Endodermal cell (in vitro differentiated cells): ENCODE results near the gene MBLAC1. TPM values are rescaled to one million over a fixed set of nuclear protein-coding genes. Genes with fewer than 3 reads are reported as not detected.

ENCODE experiments used
- DNase-seq: peaks from one replicate; pipeline ENCODE4 v3.0.0-alpha.2; 2017
- H3K27ac ChIP-seq: 2 replicates; pipeline ENCODE4 v1.5.1; 2013; ENCODE audit warnings: mild to moderate bottlenecking, low read depth, low read length, moderate library complexity
- H3K27me3 ChIP-seq: 2 replicates; pipeline ENCODE4 v1.6.1; 2013; ENCODE audit warnings: mild to moderate bottlenecking, low read length, moderate library complexity; ENCODE audit not compliant: insufficient read depth, control insufficient read depth, poor library complexity, severe bottlenecking
- H3K36me3 ChIP-seq: 2 replicates; pipeline ENCODE4 v1.7.0; 2013; ENCODE audit warnings: mild to moderate bottlenecking, low read length, moderate library complexity; ENCODE audit not compliant: control insufficient read depth, insufficient read depth
- H3K4me1 ChIP-seq: one replicate; pipeline ENCODE4 v1.7.0; 2013; ENCODE audit warnings: low read length; ENCODE audit not compliant: control insufficient read depth, insufficient read depth
- H3K4me3 ChIP-seq: 2 replicates; pipeline ENCODE4 v1.5.1; 2013; ENCODE audit warnings: mild to moderate bottlenecking, low read length, moderate library complexity
- H3K9ac ChIP-seq: 2 replicates; pipeline ENCODE4 v1.6.1; 2013; ENCODE audit warnings: mild to moderate bottlenecking, low read length, moderate library complexity; ENCODE audit not compliant: poor library complexity, severe bottlenecking; ENCODE audit errors: extremely low read depth
- H3K9me3 ChIP-seq: 2 replicates; pipeline ENCODE4 v1.6.1; 2013; ENCODE audit warnings: mild to moderate bottlenecking, low read length, moderate library complexity; ENCODE audit not compliant: control insufficient read depth
- H3K27ac Mint-ChIP-seq: 2 replicates; pipeline ENCODE4 v1.8.0; 2020; ENCODE audit warnings: mixed read lengths
- H3K27me3 Mint-ChIP-seq: 2 replicates; pipeline ENCODE4 v1.8.0; 2021; ENCODE audit warnings: mild to moderate bottlenecking, mixed read lengths; ENCODE audit not compliant: insufficient read depth
- H3K36me3 Mint-ChIP-seq: 2 replicates; pipeline ENCODE4 v1.8.0; 2020; ENCODE audit warnings: low read depth, mixed read lengths
- H3K4me1 Mint-ChIP-seq: 2 replicates; pipeline ENCODE4 v1.8.0; 2020; ENCODE audit warnings: mixed read lengths
- H3K4me3 Mint-ChIP-seq: 2 replicates; pipeline ENCODE4 v1.8.0; 2020; ENCODE audit warnings: mild to moderate bottlenecking, moderate library complexity, mixed read lengths
- H3K9me3 Mint-ChIP-seq: 2 replicates; pipeline ENCODE4 v1.8.0; 2020; ENCODE audit warnings: mild to moderate bottlenecking, mixed read lengths
- CTCF ChIP-seq: fragments of 200-600 bp; sonication (generic); conservative IDR thresholded peaks from 2 replicates; pipeline ENCODE4 v1.5.0; 2021; ENCODE audit warnings: antibody characterized with exemption, mild to moderate bottlenecking
- WGBS, 2 experiments: methylation state at CpG; one replicate each; pipeline versions ENCODE4 v1.1.5 to v1.1.7; 2013; ENCODE audit warnings: missing lambda C conversion rate in 2 of 2, mixed read lengths in 1 of 2; ENCODE audit not compliant: insufficient coverage in 1 of 2, insufficient read length in 1 of 2; 5-methylcytosine and 5-hydroxymethylcytosine counted together
- total RNA-seq, 2 donors: library from RNA; stranded (reverse); fragmentation: NEBNext Ultra II Directional in 1 of 2; extraction: Animal tissue kit (Norgen Biotek cat#: 25700) in 1 of 2; gene quantifications; 2 replicates in 1 of 2; 3 replicates in 1 of 2; pipeline ENCODE4 v1.2.1, GENCODE V29; 2021

MBLAC1 gene
- total RNA-seq, 2 donors from 2014 or later: 1.3 to 1.4 TPM

GRCh38 chr7:100111914-100112313, 14.9 kb upstream of the MBLAC1 start:
- H3K36me3 ChIP-seq: peaks cover 58% of the 10 kb centered on the region
- H3K27ac Mint-ChIP-seq: peak overlapping the region; percentile 52
- no peaks in the 10 kb centered on the region for H3K27me3 Mint-ChIP-seq
- peaks cover 78% of the 10 kb centered on the region for H3K36me3 Mint-ChIP-seq
- peak; percentile 30 for TF ChIP-seq CTCF
- H3K9ac ChIP-seq: no peak overlapping the region
- H3K9me3 ChIP-seq: no peaks in the 10 kb centered on the region
- H3K4me1 Mint-ChIP-seq: no peaks in the 10 kb centered on the region
- no peak overlapping the region for H3K4me3 Mint-ChIP-seq
- no peak overlapping the region for H3K27ac ChIP-seq
- no peak overlapping the region for H3K4me3 ChIP-seq
- no peaks in the 10 kb centered on the region for H3K4me1 ChIP-seq
- DNase-seq: no peak
- no peaks in the 10 kb centered on the region for H3K9me3 Mint-ChIP-seq
- 95 to 96% methylated on average over 8 to 13 of the region's 13 CpGs for WGBS, 2 experiments
- no peaks in the 10 kb centered on the region for H3K27me3 ChIP-seq

GRCh38 chr7:100115026-100115425, 11.7 kb upstream of the MBLAC1 start:
- peak overlapping the region; percentile 6 for H3K9ac ChIP-seq
- H3K4me1 ChIP-seq: no peaks in the 10 kb centered on the region
- Mint-ChIP-seq H3K36me3 (peaks cover 50% of the 10 kb centered on the region), H3K4me3 (no peak overlapping the region), H3K4me1 (peaks cover 6% of the 10 kb centered on the region), H3K9me3 (no peaks in the 10 kb centered on the region), H3K27me3 (no peaks in the 10 kb centered on the region), H3K27ac (no peak overlapping the region)
- H3K27me3 ChIP-seq: no peaks in the 10 kb centered on the region
- WGBS, 2 experiments: 97 to 98% methylated on average over 7 of the region's 7 CpGs
- no peak for DNase-seq
- H3K27ac ChIP-seq: no peak overlapping the region
- H3K9me3 ChIP-seq: no peaks in the 10 kb centered on the region
- H3K36me3 ChIP-seq: peaks cover 35% of the 10 kb centered on the region
- no peak for TF ChIP-seq CTCF
- no peak overlapping the region for H3K4me3 ChIP-seq

DNA sequence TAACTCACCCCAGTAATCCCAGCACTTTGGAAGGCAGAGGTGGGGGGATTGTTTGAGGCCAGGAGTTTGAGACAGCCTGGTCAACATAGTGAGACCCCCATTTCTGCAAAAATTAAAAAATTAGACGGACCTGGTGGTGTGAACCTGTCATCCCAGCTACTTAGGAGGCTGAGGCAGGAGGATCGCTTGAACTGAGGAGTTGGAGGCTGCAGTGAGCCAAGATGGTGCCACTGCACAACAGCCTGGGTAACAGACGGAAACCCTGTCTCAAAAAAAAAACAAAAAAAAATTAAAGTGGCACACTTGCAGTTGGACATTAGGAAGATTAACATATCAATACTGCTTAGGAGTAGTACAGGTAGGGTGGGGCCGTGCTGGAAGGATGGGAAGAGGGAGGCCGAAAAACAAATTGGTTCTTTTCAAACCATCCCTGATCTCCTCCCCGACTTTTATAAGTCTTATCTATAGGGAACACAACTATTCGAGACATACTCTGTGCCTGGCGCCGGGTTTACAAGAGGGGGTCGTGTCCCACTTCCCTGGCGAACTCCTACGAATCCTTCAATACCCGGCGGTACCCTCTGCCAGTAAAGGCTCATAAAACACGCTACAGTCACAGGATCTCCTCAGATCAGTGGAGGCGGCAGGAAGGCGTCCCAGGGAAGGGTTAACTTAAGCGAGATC, 8.2 kb upstream of the MBLAC1 start:
- no peaks in the 10 kb centered on the region for H3K27me3 Mint-ChIP-seq
- no peaks in the 10 kb centered on the region for H3K4me1 ChIP-seq
- DNase-seq: no peak
- peak overlapping the region; percentile 99 for H3K27ac Mint-ChIP-seq
- peaks cover 8% of the 10 kb centered on the region for H3K4me1 Mint-ChIP-seq
- WGBS, 2 experiments: 21 to 22% methylated on average over 9 to 18 of the region's 18 CpGs
- peak overlapping the region; percentile 95 for H3K4me3 ChIP-seq
- H3K4me3 Mint-ChIP-seq: peak overlapping the region; percentile 99
- peaks cover 23% of the 10 kb centered on the region for H3K36me3 Mint-ChIP-seq
- no peak for TF ChIP-seq CTCF
- peak overlapping the region; percentile 88 for H3K9ac ChIP-seq
- peaks cover 19% of the 10 kb centered on the region for H3K36me3 ChIP-seq
- H3K27me3 ChIP-seq: no peaks in the 10 kb centered on the region
- no peaks in the 10 kb centered on the region for H3K9me3 Mint-ChIP-seq
- peak overlapping the region; percentile 99 for H3K27ac ChIP-seq
- H3K9me3 ChIP-seq: no peaks in the 10 kb centered on the region
